Measurements from ENCODE around the gene CMSS1.
"Not testable (repeated sequence)": the region's sequence is repeated elsewhere in the genome, so short reads cannot be mapped to it uniquely, and the experiment has no call there.

CMSS1 gene

DNA sequence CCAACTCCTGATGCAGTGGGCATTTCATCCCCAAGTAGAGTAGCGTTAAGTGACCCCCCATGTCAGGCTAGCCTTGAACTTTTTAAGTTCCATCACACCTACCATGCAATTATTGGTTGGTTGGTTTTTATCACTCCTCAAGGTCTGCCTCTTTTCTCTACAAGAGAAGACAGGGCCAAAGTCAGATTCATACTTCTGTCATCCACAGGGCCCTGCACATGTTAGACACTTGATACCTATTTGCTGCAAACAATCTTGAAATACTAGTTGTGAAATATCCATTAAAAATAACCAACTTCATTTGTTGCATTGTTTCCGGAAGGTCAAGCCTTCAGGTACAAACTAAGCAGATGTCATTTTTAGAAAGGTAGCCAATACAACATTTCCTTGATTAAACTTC lies 1.2 kb downstream of the CMSS1 start:
- Histone ChIP-seq H3K27me3 (ENCODE audit: low read depth, low read length) (no peaks in the 10 kb centered on the region), H3K4me3 (ENCODE audit: low read depth in 1 of 2, low read length in 2 of 2) (peak overlapping the region; percentile 82 to 92), H3K27ac (ENCODE audit: low read length) (no peak overlapping the region), H3K9me3 (ENCODE audit: control insufficient read depth in 1 of 2, low read length in 2 of 2) (no peaks in the 10 kb centered on the region), H3K36me3 (ENCODE audit: control insufficient read depth in 1 of 2, insufficient read depth in 2 of 2, low read length in 2 of 2) (peaks cover 0 to 6% of the 10 kb centered on the region in 2 donors), H3K4me1 (ENCODE audit: control insufficient read depth in 1 of 2, insufficient read depth in 2 of 2, low read length in 2 of 2) (peaks cover 10 to 17% of the 10 kb centered on the region in 2 donors)

- no peaks in the 10 kb centered on the region for H3K9me3 ChIP-seq (ENCODE audit: control insufficient read depth in 1 of 2, low read length in 2 of 2)
- H3K4me1 ChIP-seq (ENCODE audit: control insufficient read depth in 1 of 2, insufficient read depth in 2 of 2, low read length in 2 of 2) = peaks cover 0 to 3% of the 10 kb centered on the region in 2 donors
- H3K4me3 ChIP-seq (ENCODE audit: low read depth in 1 of 2, low read length in 2 of 2) = no peak overlapping the region
- no peak overlapping the region for H3K27ac ChIP-seq (ENCODE audit: low read length)
- no peaks in the 10 kb centered on the region for H3K27me3 ChIP-seq (ENCODE audit: low read depth, low read length)
- no peaks in the 10 kb centered on the region for H3K36me3 ChIP-seq (ENCODE audit: control insufficient read depth in 1 of 2, insufficient read depth in 2 of 2, low read length in 2 of 2)
These were observed 6.4 kb downstream of the CMSS1 start for GRCh38 chr3:99823723-99824711.

GRCh38 chr3:99825004-99825640 lies 7.5 kb downstream of the CMSS1 start:
- Histone ChIP-seq H3K4me3 (ENCODE audit: low read depth in 1 of 2, low read length in 2 of 2) (no peak overlapping the region), H3K4me1 (ENCODE audit: control insufficient read depth in 1 of 2, insufficient read depth in 2 of 2, low read length in 2 of 2) (no peaks in the 10 kb centered on the region), H3K36me3 (ENCODE audit: control insufficient read depth in 1 of 2, insufficient read depth in 2 of 2, low read length in 2 of 2) (no peaks in the 10 kb centered on the region), H3K9me3 (ENCODE audit: control insufficient read depth in 1 of 2, low read length in 2 of 2) (no peaks in the 10 kb centered on the region), H3K27me3 (ENCODE audit: low read depth, low read length) (no peaks in the 10 kb centered on the region), H3K27ac (ENCODE audit: low read length) (no peak overlapping the region)

DNA sequence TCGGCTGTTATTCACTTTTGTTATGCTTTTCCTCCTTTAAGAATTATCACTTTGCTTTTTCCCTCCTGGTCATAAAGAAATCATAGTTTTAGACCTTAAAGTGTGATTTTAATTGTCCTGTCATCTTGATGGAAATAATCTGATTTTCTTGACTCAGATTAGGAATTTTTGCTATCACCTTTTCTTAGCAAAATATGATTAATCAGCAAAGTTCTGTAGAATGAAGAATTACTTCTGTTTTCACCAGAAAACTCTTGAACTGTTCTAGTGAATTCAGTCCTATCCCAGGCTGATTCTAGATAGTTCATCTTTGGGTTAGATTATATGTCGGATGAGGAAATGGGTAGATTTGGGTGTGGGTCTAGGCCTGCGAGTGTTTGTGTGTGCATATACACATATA lies 12.2 kb downstream of the CMSS1 start:
- Histone ChIP-seq H3K27ac (ENCODE audit: low read length) (no peak overlapping the region), H3K4me1 (ENCODE audit: control insufficient read depth in 1 of 2, insufficient read depth in 2 of 2, low read length in 2 of 2) (peaks cover 0 to 4% of the 10 kb centered on the region in 2 donors), H3K9me3 (ENCODE audit: control insufficient read depth in 1 of 2, low read length in 2 of 2) (no peaks in the 10 kb centered on the region), H3K36me3 (ENCODE audit: control insufficient read depth in 1 of 2, insufficient read depth in 2 of 2, low read length in 2 of 2) (no peaks in the 10 kb centered on the region), H3K27me3 (ENCODE audit: low read depth, low read length) (no peaks in the 10 kb centered on the region), H3K4me3 (ENCODE audit: low read depth in 1 of 2, low read length in 2 of 2) (no peak overlapping the region)

DNA sequence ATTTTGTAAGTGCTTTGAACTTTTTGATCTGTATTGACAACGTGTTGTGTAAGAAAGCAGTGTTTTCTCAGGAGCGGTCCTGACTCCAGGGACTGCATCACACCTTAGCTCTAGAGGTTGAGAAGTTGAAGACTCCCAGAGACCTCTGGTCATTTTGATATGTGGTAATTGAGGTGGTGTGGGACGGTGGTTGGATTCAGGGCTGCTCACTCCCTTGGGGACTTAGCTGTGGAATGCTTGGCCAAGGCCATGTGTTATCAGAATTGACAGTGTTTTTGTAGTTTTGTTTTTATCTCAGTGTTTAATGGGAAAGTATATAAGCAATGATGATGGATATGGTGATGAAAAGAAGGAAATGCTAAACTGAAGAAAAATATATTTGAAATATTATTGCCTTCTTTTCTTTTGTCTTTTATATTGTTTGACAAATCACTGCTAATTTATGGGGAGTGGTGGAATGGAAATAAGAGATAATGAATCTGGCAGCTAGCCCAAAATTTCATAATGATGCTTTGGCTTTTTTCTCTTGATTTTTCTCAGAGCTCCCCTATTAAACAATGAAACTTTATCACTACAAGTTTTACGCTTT lies 16.0 kb downstream of the CMSS1 start:
- no peaks in the 10 kb centered on the region for H3K9me3 ChIP-seq (ENCODE audit: control insufficient read depth in 1 of 2, low read length in 2 of 2)
- H3K36me3 ChIP-seq (ENCODE audit: control insufficient read depth in 1 of 2, insufficient read depth in 2 of 2, low read length in 2 of 2) = no peaks in the 10 kb centered on the region
- no peak overlapping the region for H3K27ac ChIP-seq (ENCODE audit: low read length)
- peaks cover 0 to 9% of the 10 kb centered on the region in 2 donors for H3K4me1 ChIP-seq (ENCODE audit: control insufficient read depth in 1 of 2, insufficient read depth in 2 of 2, low read length in 2 of 2)
- no peak overlapping the region for H3K4me3 ChIP-seq (ENCODE audit: low read depth in 1 of 2, low read length in 2 of 2)
- H3K27me3 ChIP-seq (ENCODE audit: low read depth, low read length) = no peaks in the 10 kb centered on the region

DNA sequence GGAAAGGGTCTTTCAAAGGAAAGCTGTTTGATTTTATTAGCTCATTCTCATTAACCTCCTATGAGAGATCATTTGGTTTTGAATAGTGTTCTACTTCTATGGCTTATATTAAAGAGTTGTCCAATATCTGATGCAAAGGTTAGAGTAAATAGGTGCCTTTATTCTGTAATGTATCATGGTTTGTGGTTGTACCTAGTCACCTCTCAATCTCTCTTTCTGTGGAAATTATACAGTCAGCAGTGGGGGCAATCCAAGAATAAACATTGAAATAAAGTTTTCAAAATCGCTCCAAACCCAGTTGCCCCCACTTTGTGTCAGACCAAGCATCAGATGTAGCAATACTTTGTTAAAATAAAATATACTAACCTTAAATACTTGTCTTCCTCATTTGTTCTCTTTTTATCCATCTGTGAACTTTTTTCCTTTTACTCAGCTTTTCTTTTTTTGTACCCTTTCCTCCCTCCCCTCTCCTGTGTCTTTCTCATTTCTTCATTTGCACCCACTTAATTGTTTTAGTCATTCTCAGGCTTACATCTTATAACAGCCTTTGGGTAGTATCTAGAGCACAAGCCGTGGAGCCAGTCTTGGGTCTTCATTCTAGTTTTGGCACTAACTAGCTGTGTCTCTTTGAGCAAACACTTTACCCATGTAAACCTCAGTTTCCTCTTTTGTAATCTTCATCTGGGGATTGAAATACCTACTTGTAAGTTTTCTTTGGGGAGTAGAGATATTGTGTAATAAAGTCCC lies 16.7 kb downstream of the CMSS1 start:
- no peaks in the 10 kb centered on the region for H3K9me3 ChIP-seq (ENCODE audit: control insufficient read depth in 1 of 2, low read length in 2 of 2)
- H3K4me3 ChIP-seq (ENCODE audit: low read depth in 1 of 2, low read length in 2 of 2) = no peak overlapping the region
- H3K27me3 ChIP-seq (ENCODE audit: low read depth, low read length) = no peaks in the 10 kb centered on the region
- no peaks in the 10 kb centered on the region for H3K36me3 ChIP-seq (ENCODE audit: control insufficient read depth in 1 of 2, insufficient read depth in 2 of 2, low read length in 2 of 2)
- H3K27ac ChIP-seq (ENCODE audit: low read length) = no peak overlapping the region
- H3K4me1 ChIP-seq (ENCODE audit: control insufficient read depth in 1 of 2, insufficient read depth in 2 of 2, low read length in 2 of 2) = peaks cover 0 to 9% of the 10 kb centered on the region in 2 donors

- Histone ChIP-seq H3K36me3 (ENCODE audit: control insufficient read depth in 1 of 2, insufficient read depth in 2 of 2, low read length in 2 of 2) (no peaks in the 10 kb centered on the region), H3K9me3 (ENCODE audit: control insufficient read depth in 1 of 2, low read length in 2 of 2) (no peaks in the 10 kb centered on the region), H3K4me1 (ENCODE audit: control insufficient read depth in 1 of 2, insufficient read depth in 2 of 2, low read length in 2 of 2) (peaks cover 0 to 9% of the 10 kb centered on the region in 2 donors), H3K27me3 (ENCODE audit: low read depth, low read length) (no peaks in the 10 kb centered on the region), H3K4me3 (ENCODE audit: low read depth in 1 of 2, low read length in 2 of 2) (no peak overlapping the region), H3K27ac (ENCODE audit: low read length) (no peak overlapping the region)
These were observed 19.0 kb downstream of the CMSS1 start for GRCh38 chr3:99836681-99837080.

GRCh38 chr3:99837715-99838114 lies 20.1 kb downstream of the CMSS1 start:
- no peaks in the 10 kb centered on the region for H3K27me3 ChIP-seq (ENCODE audit: low read depth, low read length)
- H3K27ac ChIP-seq (ENCODE audit: low read length) = no peak overlapping the region
- peaks cover 0 to 10% of the 10 kb centered on the region in 2 donors for H3K4me1 ChIP-seq (ENCODE audit: control insufficient read depth in 1 of 2, insufficient read depth in 2 of 2, low read length in 2 of 2)
- no peak overlapping the region for H3K4me3 ChIP-seq (ENCODE audit: low read depth in 1 of 2, low read length in 2 of 2)
- H3K36me3 ChIP-seq (ENCODE audit: control insufficient read depth in 1 of 2, insufficient read depth in 2 of 2, low read length in 2 of 2) = no peaks in the 10 kb centered on the region
- H3K9me3 ChIP-seq (ENCODE audit: control insufficient read depth in 1 of 2, low read length in 2 of 2) = no peaks in the 10 kb centered on the region

- no peaks in the 10 kb centered on the region for H3K9me3 ChIP-seq (ENCODE audit: control insufficient read depth in 1 of 2, low read length in 2 of 2)
- H3K27me3 ChIP-seq (ENCODE audit: low read depth, low read length) = no peaks in the 10 kb centered on the region
- H3K27ac ChIP-seq (ENCODE audit: low read length) = no peak overlapping the region
- H3K36me3 ChIP-seq (ENCODE audit: control insufficient read depth in 1 of 2, insufficient read depth in 2 of 2, low read length in 2 of 2) = no peaks in the 10 kb centered on the region
- H3K4me3 ChIP-seq (ENCODE audit: low read depth in 1 of 2, low read length in 2 of 2) = no peak overlapping the region
- H3K4me1 ChIP-seq (ENCODE audit: control insufficient read depth in 1 of 2, insufficient read depth in 2 of 2, low read length in 2 of 2) = peaks cover 0 to 14% of the 10 kb centered on the region in 2 donors
These were observed 21.1 kb downstream of the CMSS1 start for GRCh38 chr3:99838755-99839154.

DNA sequence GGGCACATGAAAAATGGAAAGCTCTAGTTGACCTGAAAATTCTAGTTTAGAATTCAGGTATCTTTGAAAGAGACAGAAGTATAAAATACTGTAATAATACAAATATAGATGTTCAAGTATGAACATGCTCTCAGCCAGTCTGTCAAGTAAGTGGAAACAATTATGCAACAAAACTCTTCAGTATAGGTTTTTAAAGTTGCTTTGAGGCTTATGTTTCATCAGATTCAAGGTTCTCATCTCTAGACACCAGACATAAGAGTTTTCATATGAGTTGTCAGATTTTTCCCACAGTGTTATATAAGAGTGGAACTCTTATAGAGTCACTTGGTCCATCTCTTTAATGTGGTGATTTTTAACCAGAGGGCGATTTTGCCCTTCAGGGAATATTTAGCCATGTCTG lies 22.0 kb downstream of the CMSS1 start:
- no peaks in the 10 kb centered on the region for H3K27me3 ChIP-seq (ENCODE audit: low read depth, low read length)
- H3K9me3 ChIP-seq (ENCODE audit: control insufficient read depth in 1 of 2, low read length in 2 of 2) = no peaks in the 10 kb centered on the region
- H3K4me3 ChIP-seq (ENCODE audit: low read depth in 1 of 2, low read length in 2 of 2) = no peak overlapping the region
- H3K27ac ChIP-seq (ENCODE audit: low read length) = no peak overlapping the region
- H3K4me1 ChIP-seq (ENCODE audit: control insufficient read depth in 1 of 2, insufficient read depth in 2 of 2, low read length in 2 of 2) = peaks cover 5 to 21% of the 10 kb centered on the region in 2 donors
- H3K36me3 ChIP-seq (ENCODE audit: control insufficient read depth in 1 of 2, insufficient read depth in 2 of 2, low read length in 2 of 2) = no peaks in the 10 kb centered on the region

- H3K27me3 ChIP-seq (ENCODE audit: low read depth, low read length); H3K36me3 ChIP-seq (ENCODE audit: control insufficient read depth in 1 of 2, insufficient read depth in 2 of 2, low read length in 2 of 2); H3K4me3 ChIP-seq (ENCODE audit: low read depth in 1 of 2, low read length in 2 of 2); H3K9me3 ChIP-seq (ENCODE audit: control insufficient read depth in 1 of 2, low read length in 2 of 2); H3K27ac ChIP-seq (ENCODE audit: low read length): not testable (repeated sequence)
- H3K4me1 ChIP-seq (ENCODE audit: control insufficient read depth in 1 of 2, insufficient read depth in 2 of 2, low read length in 2 of 2) = peaks cover 8 to 31% of the 10 kb centered on the region in 2 donors
These were observed 24.3 kb downstream of the CMSS1 start for GRCh38 chr3:99841949-99842348.
